ENCODE results near the gene DLL1.

DNA sequence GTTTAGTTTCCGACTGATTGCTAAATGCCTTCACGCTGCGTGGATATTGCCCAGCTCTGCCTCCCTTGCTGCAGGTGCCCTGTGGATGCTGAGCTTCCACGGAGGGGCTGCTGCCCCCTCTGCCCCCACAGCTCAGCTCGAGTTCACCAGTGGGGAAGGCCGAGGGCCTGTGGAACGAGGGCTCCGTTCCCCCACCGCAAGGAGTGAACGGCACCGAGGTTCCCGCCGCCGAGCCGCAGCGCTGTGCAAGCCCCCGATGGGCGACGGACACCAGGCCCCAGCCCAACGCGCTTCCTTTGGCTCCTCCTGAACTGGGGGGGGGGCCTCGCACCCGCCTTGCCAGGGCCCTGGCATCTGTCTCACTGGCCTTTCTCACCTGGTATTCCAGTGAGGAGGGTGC is 17.7 kb downstream of the DLL1 start:
- no peak for TF ChIP-seq MYC (IDR thresholded peaks at IDR 0.05; ENCODE audit: low read depth, low read length)
- no peak for TF ChIP-seq MYC (CRISPR knock-in tag; IDR thresholded peaks at IDR 0.05; ENCODE audit: borderline replicate concordance, low read depth)
- no peak for TF ChIP-seq CREB1 (IDR thresholded peaks at IDR 0.05)
- no peak for TF ChIP-seq CREB1 (CRISPR knock-in tag; IDR thresholded peaks at IDR 0.05)
- no peak for TF ChIP-seq TBL1XR1 (IDR thresholded peaks at IDR 0.05; ENCODE audit: low read length in 2 of 2)
- TF ChIP-seq, protein P1, sequence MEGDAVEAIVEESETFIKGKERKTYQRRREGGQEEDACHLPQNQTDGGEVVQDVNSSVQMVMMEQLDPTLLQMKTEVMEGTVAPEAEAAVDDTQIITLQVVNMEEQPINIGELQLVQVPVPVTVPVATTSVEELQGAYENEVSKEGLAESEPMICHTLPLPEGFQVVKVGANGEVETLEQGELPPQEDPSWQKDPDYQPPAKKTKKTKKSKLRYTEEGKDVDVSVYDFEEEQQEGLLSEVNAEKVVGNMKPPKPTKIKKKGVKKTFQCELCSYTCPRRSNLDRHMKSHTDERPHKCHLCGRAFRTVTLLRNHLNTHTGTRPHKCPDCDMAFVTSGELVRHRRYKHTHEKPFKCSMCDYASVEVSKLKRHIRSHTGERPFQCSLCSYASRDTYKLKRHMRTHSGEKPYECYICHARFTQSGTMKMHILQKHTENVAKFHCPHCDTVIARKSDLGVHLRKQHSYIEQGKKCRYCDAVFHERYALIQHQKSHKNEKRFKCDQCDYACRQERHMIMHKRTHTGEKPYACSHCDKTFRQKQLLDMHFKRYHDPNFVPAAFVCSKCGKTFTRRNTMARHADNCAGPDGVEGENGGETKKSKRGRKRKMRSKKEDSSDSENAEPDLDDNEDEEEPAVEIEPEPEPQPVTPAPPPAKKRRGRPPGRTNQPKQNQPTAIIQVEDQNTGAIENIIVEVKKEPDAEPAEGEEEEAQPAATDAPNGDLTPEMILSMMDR (IDR thresholded peaks at IDR 0.05 in 2 of 3, conservative IDR thresholded peaks at IDR 0.05 in 1 of 3; ENCODE audit: insufficient read depth in 2 of 3, low read depth in 1 of 3, low read length in 3 of 3), result no peak
- TF ChIP-seq ZNF644 (tag; IDR thresholded peaks at IDR 0.05; ENCODE audit: low read depth), result no peak
- TF ChIP-seq ZFP1 (CRISPR knock-in tag; IDR thresholded peaks at IDR 0.05), result no peak
- TF ChIP-seq SAFB2 (IDR thresholded peaks at IDR 0.05; ENCODE audit: borderline replicate concordance, low read depth, low read length, severe bottlenecking), result no peak
- TF ChIP-seq JUN (IDR thresholded peaks at IDR 0.05; ENCODE audit: borderline replicate concordance, low read depth, low read length), result no peak
- no peak for TF ChIP-seq JUN (CRISPR knock-in tag; IDR thresholded peaks at IDR 0.05; ENCODE audit: borderline replicate concordance)
- no peak for TF ChIP-seq SMAD3 (CRISPR knock-in tag; conservative IDR thresholded peaks at IDR 0.05)
- no peak for TF ChIP-seq RFX5 (IDR thresholded peaks at IDR 0.05; ENCODE audit: low read depth, low read length)
